ENCODE data around the gene SGIP1. TPM values are rescaled to one million over a fixed set of nuclear protein-coding genes. Genes with fewer than 3 reads are reported as not detected.

The SGIP1 gene
- total and polyA plus RNA-seq, 2 donors (not counting 3 experiments of a cell fraction or from before 2014, with no cell fraction given) = 30.9 to 68.9 TPM

GRCh38 chr1:66517959-66518358, 16.0 kb upstream of the SGIP1 start:
- Histone ChIP-seq H3K4me3 (replicated peaks in 1 of 3; ENCODE audit: insufficient read depth in 1 of 3, low read depth in 1 of 3, low read length in 3 of 3) (no peak overlapping the region), H3K27ac (ENCODE audit: insufficient read depth, low read depth, low read length) (no peak overlapping the region), H3K9me1 (replicated peaks; ENCODE audit: control insufficient read depth, extremely low read depth, insufficient read depth, low read length) (no peaks in the 10 kb centered on the region), H3K4me1 (ENCODE audit: control insufficient read depth, extremely low read depth, insufficient read depth, low read length) (no peaks in the 10 kb centered on the region), H2AFZ (ENCODE audit: low read depth, low read length) (no peak overlapping the region), H3K9me3 (replicated peaks; ENCODE audit: control insufficient read depth, insufficient read depth, low read length) (no peaks in the 10 kb centered on the region), H3K4me2 (ENCODE audit: insufficient read depth, low read length) (no peak overlapping the region), H4K20me1 (replicated peaks; ENCODE audit: control insufficient read depth, extremely low read depth, insufficient read depth, low read length) (no peaks in the 10 kb centered on the region), H3K27me3 (ENCODE audit: control insufficient read depth in 2 of 2, insufficient read depth in 2 of 2, low read length in 2 of 2) (no peaks in the 10 kb centered on the region), H3K9ac (replicated peaks; ENCODE audit: extremely low read depth, insufficient read depth, low read length) (no peak overlapping the region), H3K36me3 (ENCODE audit: control insufficient read depth in 2 of 2, extremely low read depth in 1 of 2, insufficient read depth in 2 of 2, low read length in 2 of 2) (no peaks in the 10 kb centered on the region), H3K79me2 (ENCODE audit: control insufficient read depth, insufficient read depth, low read length) (no peaks in the 10 kb centered on the region)
- ChIA-PET CTCF (no interaction called here), POLR2A (no interaction called here)
- intact Hi-C loops (cut with micrococcal nuclease) (no loop called here), dilution Hi-C loops (cut with MboI; ENCODE audit: extremely low pct_ligation_motif_present, low sequenced_read_pairs) (no loop called here)
- DNase-seq (ENCODE audit: low read depth, low spot score) (no peak), FAIRE-seq (no peak)
- no TSS peak for BruUV-seq (replicated peaks)
- TF ChIP-seq GATA2 (IDR thresholded peaks at IDR 0.05; ENCODE audit: insufficient read depth, insufficient read length, low read depth, low read length) = no peak
- TF ChIP-seq JUN (IDR thresholded peaks at IDR 0.05; ENCODE audit: borderline replicate concordance, insufficient read depth, insufficient read length, low read depth) = no peak
- no peak for TF ChIP-seq FOS (IDR thresholded peaks at IDR 0.05; ENCODE audit: borderline replicate concordance, insufficient read depth, low read length)
- no peak for TF ChIP-seq EZH2 (IDR thresholded peaks at IDR 0.05; ENCODE audit: borderline replicate concordance, low read depth, low read length, severe bottlenecking)
- TF ChIP-seq POLR2A (IDR thresholded peaks at IDR 0.05; ENCODE audit: low read depth, low read length) = no peak
- TF ChIP-seq POLR2AphosphoS5 (IDR thresholded peaks at IDR 0.05; ENCODE audit: insufficient read depth, low read depth, low read length) = no peak
- TF ChIP-seq MAX (IDR thresholded peaks at IDR 0.05; ENCODE audit: insufficient read depth, insufficient read length) = no peak
- no peak for TF ChIP-seq CTCF (IDR thresholded peaks at IDR 0.05; ENCODE audit: extremely low read depth in 1 of 2, insufficient read depth in 1 of 2, low read depth in 1 of 2, low read length in 2 of 2)
- TF ChIP-seq MYC (IDR thresholded peaks at IDR 0.05; ENCODE audit: low read depth, low read length) = no peak
